Duodenal mucosa (tissue), 2 donors: ENCODE results near the gene CIP2A.

Source experiments
- H3K27ac ChIP-seq: one replicate; pipeline ENCODE4 v1.7.0; 2013; ENCODE audit warnings: low read depth, low read length
- H3K27me3 ChIP-seq, 2 donors: one replicate each; pipeline ENCODE4 v1.7.0; 2013; ENCODE audit warnings: low read length in 2 of 2, control low read depth in 1 of 2; ENCODE audit not compliant: insufficient read depth in 2 of 2, control insufficient read depth in 1 of 2
- H3K36me3 ChIP-seq, 2 donors: one replicate each; pipeline ENCODE4 v1.7.0; 2013; ENCODE audit warnings: low read length in 2 of 2, control low read depth in 1 of 2; ENCODE audit not compliant: insufficient read depth in 2 of 2, control insufficient read depth in 1 of 2
- H3K4me1 ChIP-seq, 2 donors: one replicate each; pipeline ENCODE4 v1.7.0; 2013; ENCODE audit warnings: low read length in 2 of 2, control low read depth in 1 of 2; ENCODE audit not compliant: insufficient read depth in 2 of 2, control insufficient read depth in 1 of 2
- H3K4me3 ChIP-seq, 2 donors: one replicate each; pipeline ENCODE4 v1.7.0; 2013; ENCODE audit warnings: low read length in 2 of 2, low read depth in 1 of 2
- H3K9ac ChIP-seq, 2 donors: one replicate each; pipeline ENCODE4 v1.7.0; 2013; ENCODE audit warnings: low read length in 2 of 2, low read depth in 1 of 2
- H3K9me3 ChIP-seq, 2 donors: one replicate each; pipeline ENCODE4 v1.7.0; 2013; ENCODE audit warnings: low read length in 2 of 2, control low read depth in 1 of 2; ENCODE audit not compliant: control insufficient read depth in 1 of 2

CIP2A gene

DNA sequence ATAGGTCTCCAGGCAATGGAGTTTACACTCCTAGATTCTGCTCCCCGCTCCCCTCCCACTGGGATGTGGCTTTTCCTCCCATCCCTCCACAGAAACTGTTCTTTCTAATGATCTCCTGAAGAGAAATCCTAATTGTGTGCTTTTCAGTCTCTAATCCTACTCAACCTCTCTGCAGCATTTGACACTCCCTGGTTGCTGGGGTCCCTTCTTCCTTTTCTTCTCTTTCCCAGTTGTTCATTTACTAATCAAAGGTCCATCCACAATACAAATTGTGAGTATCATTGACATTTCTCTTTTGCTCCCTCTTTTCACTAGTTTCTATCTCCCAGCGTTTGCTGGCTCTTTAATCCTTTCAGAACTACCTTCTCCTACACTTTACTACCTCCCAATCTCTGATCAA, 72.4 kb downstream of the CIP2A start:
- no peak overlapping the region for H3K9ac ChIP-seq
- H3K36me3 ChIP-seq = no peaks in the 10 kb centered on the region

DNA sequence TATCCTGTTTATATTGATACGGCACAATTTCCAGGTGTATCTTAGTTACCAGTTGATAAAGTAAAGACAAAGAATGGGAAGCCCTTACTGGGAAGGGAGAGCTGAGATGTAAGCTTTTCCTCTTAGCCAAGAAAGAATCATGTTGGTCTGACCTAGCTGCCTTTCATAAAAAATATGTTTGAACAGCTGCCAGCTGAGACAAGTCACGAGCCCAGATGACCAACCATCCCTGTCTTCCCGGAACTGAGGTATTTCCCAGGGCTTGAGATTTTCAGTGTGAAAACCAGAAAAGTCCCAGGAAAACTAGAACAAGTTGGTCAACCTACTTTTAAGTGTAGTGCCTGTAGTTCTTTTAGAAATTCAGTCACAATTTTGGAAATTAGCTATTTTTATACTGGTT, 75.3 kb downstream of the CIP2A start:
- Histone ChIP-seq H3K4me3 (no peak overlapping the region), H3K27ac (no peak overlapping the region), H3K27me3 (peaks cover 0 to 3% of the 10 kb centered on the region in 2 donors)

More for the DNA sequence above, 72.4 kb downstream of the CIP2A start:
- Histone ChIP-seq H3K4me1 (no peaks in the 10 kb centered on the region), H3K27ac (no peak overlapping the region), H3K9me3 (no peaks in the 10 kb centered on the region), H3K4me3 (no peak overlapping the region), H3K27me3 (peaks cover 0 to 3% of the 10 kb centered on the region in 2 donors)

DNA sequence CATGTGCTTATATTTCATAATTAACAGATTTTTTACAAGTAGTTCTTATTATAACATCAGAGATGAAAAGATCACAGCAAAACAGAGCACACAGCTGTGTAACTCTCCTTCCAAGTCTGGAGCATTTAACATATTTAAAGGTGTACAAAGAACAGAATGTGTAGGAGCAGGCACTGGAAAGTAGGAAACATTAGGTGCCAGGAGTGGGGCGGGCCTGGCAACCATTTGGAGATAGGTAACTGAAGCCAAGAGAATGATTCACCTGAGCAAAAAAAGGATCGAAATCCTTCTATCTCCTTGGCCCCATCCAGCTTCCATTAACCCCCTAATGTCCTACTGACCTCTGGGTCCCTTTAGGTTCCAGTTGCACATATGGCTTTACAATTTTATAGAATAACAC, 76.6 kb downstream of the CIP2A start:
- H3K4me3 ChIP-seq = no peak overlapping the region
- no peaks in the 10 kb centered on the region for H3K36me3 ChIP-seq
- no peak overlapping the region for H3K9ac ChIP-seq
- peaks cover 0 to 3% of the 10 kb centered on the region in 2 donors for H3K27me3 ChIP-seq
- H3K4me1 ChIP-seq = no peaks in the 10 kb centered on the region
- H3K27ac ChIP-seq = no peak overlapping the region
- no peaks in the 10 kb centered on the region for H3K9me3 ChIP-seq

More for the DNA sequence above, 75.3 kb downstream of the CIP2A start:
- Histone ChIP-seq H3K4me1 (no peaks in the 10 kb centered on the region), H3K9ac (no peak overlapping the region), H3K9me3 (no peaks in the 10 kb centered on the region), H3K36me3 (no peaks in the 10 kb centered on the region)

DNA sequence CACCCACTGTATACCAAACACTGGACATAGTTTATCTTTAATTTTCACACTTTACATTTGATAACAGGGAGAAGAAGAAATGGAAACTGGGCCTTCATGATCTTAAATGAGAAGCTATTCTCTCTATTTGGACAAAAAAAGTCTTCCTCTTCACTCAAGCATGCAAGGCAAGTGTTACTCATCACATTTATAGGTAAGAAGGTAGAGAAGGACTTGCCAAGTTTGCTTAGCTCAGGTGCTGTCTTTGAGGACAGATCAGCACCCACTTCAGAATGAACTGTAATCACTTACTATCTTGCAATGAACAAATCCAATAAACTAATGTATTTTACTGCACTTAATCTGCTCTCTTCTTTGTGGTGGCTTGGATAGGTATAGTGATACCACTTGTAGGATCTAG, 77.7 kb downstream of the CIP2A start:
- no peak overlapping the region for H3K4me3 ChIP-seq
- no peaks in the 10 kb centered on the region for H3K4me1 ChIP-seq
- H3K27ac ChIP-seq = no peak overlapping the region
- peaks cover 0 to 3% of the 10 kb centered on the region in 2 donors for H3K27me3 ChIP-seq
- no peak overlapping the region for H3K9ac ChIP-seq
- no peaks in the 10 kb centered on the region for H3K9me3 ChIP-seq
- H3K36me3 ChIP-seq = no peaks in the 10 kb centered on the region

DNA sequence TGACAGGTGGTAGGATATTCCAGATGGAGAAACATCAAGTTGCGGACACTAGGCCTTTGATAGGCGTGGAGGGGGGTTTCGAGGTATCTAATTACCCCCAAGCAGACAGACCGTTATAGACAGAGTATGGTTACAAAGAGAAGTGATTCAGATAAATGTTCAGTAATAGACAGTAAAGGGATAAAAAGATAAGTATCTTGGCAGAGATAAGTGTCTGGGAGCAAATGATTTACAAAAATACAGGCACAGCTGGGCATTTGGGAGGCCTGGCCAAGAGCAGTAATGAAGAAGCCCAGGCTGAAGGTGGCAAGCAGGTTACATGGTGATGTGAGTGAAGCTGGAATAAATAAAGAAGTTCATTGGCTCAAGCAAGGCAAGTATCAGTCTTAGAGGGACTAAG, 78.2 kb downstream of the CIP2A start:
- Histone ChIP-seq H3K27me3 (peaks cover 0 to 3% of the 10 kb centered on the region in 2 donors), H3K4me1 (no peaks in the 10 kb centered on the region), H3K9ac (no peak overlapping the region), H3K4me3 (no peak overlapping the region), H3K27ac (no peak overlapping the region), H3K36me3 (no peaks in the 10 kb centered on the region), H3K9me3 (no peaks in the 10 kb centered on the region)

DNA sequence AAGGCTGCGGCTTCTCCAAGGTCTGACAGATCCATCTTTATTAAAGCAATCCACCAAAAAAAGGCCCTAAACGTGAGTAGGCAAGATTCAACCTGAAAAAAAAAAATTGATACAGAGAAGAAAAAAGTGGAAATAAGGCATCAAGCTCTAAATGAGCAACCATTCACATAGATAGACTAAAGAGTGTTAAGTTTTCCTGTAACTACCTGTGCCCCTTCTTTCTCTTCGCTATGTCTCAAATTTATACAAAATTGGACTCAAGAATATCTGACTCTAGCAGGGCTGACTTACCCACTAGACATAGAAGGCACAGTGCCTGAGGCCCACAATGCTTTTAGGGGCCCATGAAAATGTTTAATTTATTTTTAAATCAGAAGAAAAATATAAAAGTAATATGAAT, 78.7 kb downstream of the CIP2A start, which contains the start of gene MYH15:
TSS of gene MYH15 (minus strand) at position 101 of the 400 bp plus-strand sequence. CDS start at position 35, 66 bp downstream.
- Histone ChIP-seq H3K27ac (no peak within 1 kb of the TSS), H3K4me1 (no peaks in the 10 kb centered on the region), H3K27me3 (peaks cover 0 to under 1% of the 10 kb centered on the region in 2 donors), H3K9ac (no peak within 1 kb of the TSS), H3K36me3 (no peaks in the 10 kb centered on the region), H3K4me3 (no peak within 1 kb of the TSS), H3K9me3 (no peaks in the 10 kb centered on the region)

DNA sequence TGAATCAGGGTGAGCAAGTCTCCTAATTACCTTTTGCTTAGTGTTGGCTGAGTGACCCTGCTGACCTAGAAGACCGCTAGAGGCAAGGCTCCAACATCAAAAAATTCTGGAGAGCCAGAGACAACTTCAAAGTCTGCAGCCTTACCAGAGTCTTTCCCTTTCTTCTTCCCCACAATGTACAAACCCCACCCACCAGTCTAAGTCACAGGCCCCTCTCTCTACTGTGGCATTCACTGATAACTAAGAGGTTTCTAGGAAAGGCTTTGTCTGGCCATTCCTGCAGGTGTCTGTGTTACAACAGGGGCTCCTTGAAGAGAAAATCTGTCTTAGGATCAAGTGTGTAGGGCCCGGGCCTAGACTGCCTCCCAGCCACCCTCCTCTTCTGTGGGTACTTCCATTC, 79.4 kb downstream of the CIP2A start:
- no peak overlapping the region for H3K4me3 ChIP-seq
- no peaks in the 10 kb centered on the region for H3K27me3 ChIP-seq
- no peak overlapping the region for H3K27ac ChIP-seq
- H3K36me3 ChIP-seq = no peaks in the 10 kb centered on the region
- no peaks in the 10 kb centered on the region for H3K4me1 ChIP-seq
- H3K9ac ChIP-seq = no peak overlapping the region
- H3K9me3 ChIP-seq = no peaks in the 10 kb centered on the region

DNA sequence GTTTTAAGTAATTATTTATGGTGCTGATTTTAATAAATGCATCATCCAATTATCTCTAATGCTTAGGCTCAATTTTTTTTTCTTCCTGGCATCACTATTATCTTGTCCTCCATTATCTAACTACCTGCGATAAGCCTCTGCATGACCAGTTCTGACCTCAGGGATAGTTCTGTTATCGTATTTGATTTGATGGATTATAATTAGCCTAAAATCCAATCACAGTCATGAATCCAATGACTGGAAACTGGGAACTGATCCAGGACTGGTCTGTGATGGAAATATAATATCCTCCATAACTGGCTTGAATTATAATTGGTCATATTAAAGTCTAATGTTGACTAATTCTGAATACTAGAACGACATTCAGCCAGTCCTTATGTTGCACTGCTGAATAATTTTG, 80.0 kb downstream of the CIP2A start:
- no peaks in the 10 kb centered on the region for H3K27me3 ChIP-seq
- H3K9me3 ChIP-seq = no peaks in the 10 kb centered on the region
- no peaks in the 10 kb centered on the region for H3K4me1 ChIP-seq
- H3K36me3 ChIP-seq = no peaks in the 10 kb centered on the region
- H3K27ac ChIP-seq = no peak overlapping the region
- no peak overlapping the region for H3K4me3 ChIP-seq
- H3K9ac ChIP-seq = no peak overlapping the region

DNA sequence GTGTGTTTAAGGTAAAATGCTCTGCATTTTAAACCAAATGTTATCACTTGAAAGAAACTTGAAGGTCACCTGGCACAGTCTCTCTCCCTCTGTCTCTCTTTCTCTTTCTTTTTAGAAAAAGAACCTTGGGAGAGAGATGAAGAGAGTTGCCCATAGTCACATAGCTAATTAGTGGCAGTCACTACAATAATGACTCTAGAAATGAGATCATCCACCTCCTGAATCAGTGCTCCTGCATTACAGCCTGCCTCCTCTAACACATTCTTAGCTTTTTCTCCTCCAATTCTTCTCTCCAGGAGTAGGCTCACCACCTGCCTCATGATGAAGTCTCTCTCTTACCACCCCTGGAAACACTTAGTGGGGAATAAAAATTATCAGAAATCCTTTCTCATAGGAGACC, 81.3 kb downstream of the CIP2A start:
- Histone ChIP-seq H3K9me3 (no peaks in the 10 kb centered on the region), H3K4me3 (no peak overlapping the region), H3K9ac (no peak overlapping the region), H3K4me1 (no peaks in the 10 kb centered on the region), H3K27ac (no peak overlapping the region), H3K36me3 (no peaks in the 10 kb centered on the region), H3K27me3 (no peaks in the 10 kb centered on the region)

DNA sequence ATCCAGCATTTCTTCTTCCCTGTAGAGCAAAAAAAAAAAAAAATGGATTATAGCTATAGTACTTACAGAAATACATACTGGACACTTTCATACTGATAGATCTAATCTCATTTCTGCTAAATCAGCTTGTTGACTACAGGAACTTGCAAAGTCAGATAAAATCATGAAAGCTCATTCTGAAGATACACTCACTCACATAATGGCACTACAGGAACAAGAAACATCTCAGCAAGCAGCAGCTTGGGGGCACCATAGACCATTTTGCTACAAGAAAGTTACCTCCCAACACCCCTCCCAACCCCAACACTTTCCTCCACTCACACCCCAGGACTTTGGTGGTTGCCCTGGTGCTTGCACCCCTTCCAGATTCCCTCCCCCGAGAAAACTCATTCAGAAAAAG, 83.4 kb downstream of the CIP2A start:
- Histone ChIP-seq H3K9ac (no peak overlapping the region), H3K4me1 (no peaks in the 10 kb centered on the region), H3K27ac (no peak overlapping the region), H3K9me3 (no peaks in the 10 kb centered on the region), H3K27me3 (no peaks in the 10 kb centered on the region), H3K36me3 (no peaks in the 10 kb centered on the region), H3K4me3 (no peak overlapping the region)

DNA sequence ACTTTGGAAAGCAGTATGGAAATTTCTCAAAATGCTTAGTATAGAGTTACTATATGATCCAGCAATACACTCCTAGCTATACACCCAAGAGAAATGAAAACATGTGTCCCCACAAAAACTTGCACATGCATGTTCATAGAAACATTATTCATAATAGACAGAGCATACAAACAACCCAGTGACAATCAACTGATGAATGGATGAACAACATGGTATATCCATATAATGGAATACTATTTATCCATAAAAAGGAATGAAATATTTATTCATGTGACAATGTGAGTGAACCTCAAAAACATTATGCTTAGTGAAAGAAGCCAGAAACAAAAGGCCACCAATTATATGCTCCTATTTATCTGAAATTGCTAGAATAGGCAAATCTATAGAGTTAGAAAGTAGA, 85.5 kb downstream of the CIP2A start:
- Histone ChIP-seq H3K4me1 (no peaks in the 10 kb centered on the region), H3K4me3 (no peak overlapping the region), H3K27me3 (no peaks in the 10 kb centered on the region), H3K9me3 (no peaks in the 10 kb centered on the region), H3K36me3 (no peaks in the 10 kb centered on the region), H3K9ac (no peak overlapping the region), H3K27ac (no peak overlapping the region)
